Psoas muscle (tissue), 8 donors: ENCODE data around the gene C13orf46. TPM values are rescaled to one million over a fixed set of nuclear protein-coding genes. Genes with fewer than 3 reads are reported as not detected.

Source experiments
- ATAC-seq, 4 donors: fragments of 200-7000 bp; cut with Tn5 transposase; one replicate each; pipeline ENCODE4 v1.9.1; 2020; ENCODE audit warnings: moderate library complexity in 3 of 4, mild to moderate bottlenecking in 2 of 4
- DNase-seq, 2 donors: peaks; one replicate each; pipeline ENCODE4 v3.0.0-alpha.2; 2020
- H3K27ac ChIP-seq: fragments of 200-600 bp; one replicate; pipeline ENCODE4 v1.8.0; 2022
- H3K27me3 ChIP-seq, 3 donors: fragments of 200-600 bp in 1 of 3; one replicate each; pipeline versions ENCODE4 v1.6.1 to v1.8.0; 2013 to 2022; ENCODE audit warnings: low read length in 2 of 3, mild to moderate bottlenecking in 2 of 3, moderate library complexity in 1 of 3; ENCODE audit not compliant: insufficient read depth in 3 of 3
- H3K36me3 ChIP-seq, 2 donors: fragments of 200-600 bp in 1 of 2; one replicate each; pipeline versions ENCODE4 v1.6.1 to v1.8.0; 2013 to 2022; ENCODE audit warnings: low read depth in 1 of 2, mild to moderate bottlenecking in 1 of 2, moderate library complexity in 1 of 2; ENCODE audit not compliant: insufficient read depth in 1 of 2
- H3K4me1 ChIP-seq: fragments of 200-600 bp; one replicate; pipeline ENCODE4 v1.8.0; 2022
- H3K4me3 ChIP-seq: fragments of 200-600 bp; one replicate; pipeline ENCODE4 v1.8.0; 2022; ENCODE audit warnings: mild to moderate bottlenecking
- H3K9me3 ChIP-seq: fragments of 200-600 bp; one replicate; pipeline ENCODE4 v1.8.0; 2022
- CTCF ChIP-seq: fragments of 200-600 bp; IDR thresholded peaks from one replicate; pipeline ENCODE4 v1.8.0; 2022; ENCODE audit warnings: antibody characterized with exemption
- WGBS, 3 donors: extraction: QIAGEN DNeasy Blood & Tissue Kit; methylation state at CpG; one replicate each; pipeline versions ENCODE4 v1.1.6 to v1.1.7; 2013; 5-methylcytosine and 5-hydroxymethylcytosine counted together
- intact Hi-C, 2 donors: fragments of 100-400 bp; cut with DNase I; formaldehyde crosslinking; loops; one replicate each; pipeline versions ENCODE4 v1.11.0 to v1.14.2; 2022
- polyA plus RNA-seq, 3 donors: library from polyadenylated mRNA; stranded (reverse); fragments of 200-250 nt; gene quantifications; one replicate each; pipeline ENCODE4 v1.2.3, GENCODE V29; 2013
- total RNA-seq, 4 donors: library from RNA; stranded (reverse); fragmentation: NEBNext Ultra II Directional in 2 of 4; extraction: Animal tissue kit (Norgen Biotek cat#: 25700) in 2 of 4; gene quantifications; one replicate each; pipeline versions ENCODE4 v1.2.1 to v1.2.4, GENCODE V29; 2021 to 2023
- donor health status: healthy with polysubstance abuse.
- donor health status: DM: no; HTN: no; CAD: no; lungs with moderate emphysema.
- donor health status: Bipolar disorder and iron deficiency.
- donor health status: healthy.
- donor health status: DM: yes; HTN: yes; CAD: no.
- donor health status: DM: no; HTN: no; CAD: no.
- donor health status: DM: no; HTN: no; CAD: no.
- donor health status: DM: yes; HTN: yes; CAD: no.

Gene C13orf46
- total and polyA plus RNA-seq, 7 donors = 0.14 to 2.5 (median 0.57) TPM; not detected in 1

- intact Hi-C loops = loop anchor here in 1 of 2 donors (5.0 kb wide), 1 partner anchor 87 kb away; the partner anchor contains the start of gene GAS6
- TF ChIP-seq CTCF = no peak
- H3K9me3 ChIP-seq = no peaks in the 10 kb centered on the region
- H3K27me3 ChIP-seq = no peaks in the 10 kb centered on the region
- WGBS, 3 donors = 93 to 95% (median 93%) methylated on average over 5 of the region's 5 CpGs
- no peak for ATAC-seq
- peak; percentile 14 to 49 for DNase-seq
- no peak overlapping the region for H3K27ac ChIP-seq
- peaks cover 0 to 11% of the 10 kb centered on the region in 2 donors for H3K36me3 ChIP-seq
- H3K4me3 ChIP-seq = no peak overlapping the region
- H3K4me1 ChIP-seq = peaks cover 5% of the 10 kb centered on the region
These were observed 24.3 kb downstream of the C13orf46 start for GRCh38 chr13:113949546-113949945.

- Histone ChIP-seq H3K9me3 (no peaks in the 10 kb centered on the region), H3K27ac (no peak overlapping the region), H3K4me3 (no peak overlapping the region), H3K36me3 (no peaks in the 10 kb centered on the region), H3K4me1 (peaks cover 5% of the 10 kb centered on the region), H3K27me3 (no peaks in the 10 kb centered on the region)
- DNase-seq (peak; percentile 10 to 38), ATAC-seq (no peak)
- TF ChIP-seq CTCF = no peak
- 73 to 81% (median 79%) methylated on average over 14 of the region's 14 CpGs for WGBS, 3 donors
- intact Hi-C loops = loop anchor here in 1 of 2 donors (5.0 kb wide), 1 partner anchor 86 kb away; the partner anchor contains the start of gene GAS6
These were observed 25.7 kb downstream of the C13orf46 start for GRCh38 chr13:113948034-113948742.

- Histone ChIP-seq H3K4me3 (no peak overlapping the region), H3K27ac (no peak overlapping the region), H3K4me1 (peaks cover 5% of the 10 kb centered on the region), H3K36me3 (no peaks in the 10 kb centered on the region), H3K9me3 (no peaks in the 10 kb centered on the region), H3K27me3 (no peaks in the 10 kb centered on the region)
- peak; percentile 61 for TF ChIP-seq CTCF
- peak; percentile 40 to 74 (median 54) for ATAC-seq
- peak; percentile 68 to 84 for DNase-seq
- 68 to 69% (median 69%) methylated on average over 17 of the region's 17 CpGs for WGBS, 3 donors
- intact Hi-C loops = loop anchor here (1.0 to 5.0 kb wide), 2 partner anchors 85 to 130 kb away; partner anchors contain the start of gene GAS6 (in 1 of the 2)
These were observed 26.4 kb downstream of the C13orf46 start for GRCh38 chr13:113947311-113948033.

GRCh38 chr13:113946409-113947181, 27.3 kb downstream of the C13orf46 start:
- WGBS, 3 donors = 77 to 83% (median 78%) methylated on average over 25 to 26 of the region's 26 CpGs
- ATAC-seq (no peak), DNase-seq (peak; percentile 12 to 54)
- intact Hi-C loops = loop anchor here (1.0 to 5.0 kb wide), 2 partner anchors 84 to 129 kb away; partner anchors contain the start of gene GAS6 (in 1 of the 2)
- peaks cover 5% of the 10 kb centered on the region for H3K4me1 ChIP-seq
- H3K36me3 ChIP-seq = no peaks in the 10 kb centered on the region
- H3K27ac ChIP-seq = no peak overlapping the region
- no peaks in the 10 kb centered on the region for H3K9me3 ChIP-seq
- H3K4me3 ChIP-seq = no peak overlapping the region
- TF ChIP-seq CTCF = no peak
- peaks cover 0 to 2% (median 0%) of the 10 kb centered on the region in 3 donors for H3K27me3 ChIP-seq
